Liver (tissue), 9 donors: Measurements from ENCODE around the gene DNAJC22. TPM values are rescaled to one million over a fixed set of nuclear protein-coding genes. Genes with fewer than 3 reads are reported as not detected.
"Not testable (repeated sequence)": the region's sequence is repeated elsewhere in the genome, so short reads cannot be mapped to it uniquely, and the experiment has no call there.

Source experiments
- DNase-seq: peaks from one replicate; pipeline ENCODE4 v3.0.0-alpha.2; 2017; ENCODE audit warnings: low spot score
- H3K27ac ChIP-seq, 2 donors: one replicate each; pipeline ENCODE4 v1.7.0; 2013; ENCODE audit warnings: inconsistent platforms in 2 of 2, low read length in 2 of 2, control low read depth in 1 of 2, low read depth in 1 of 2, mild to moderate bottlenecking in 1 of 2
- H3K27me3 ChIP-seq, 4 donors: one replicate each; pipeline versions ENCODE4 v1.6.1 to v1.7.0; 2013; ENCODE audit warnings: low read length in 3 of 4, inconsistent platforms in 1 of 4, mild to moderate bottlenecking in 1 of 4, moderate library complexity in 1 of 4; ENCODE audit not compliant: control insufficient read depth in 4 of 4, insufficient read depth in 4 of 4
- H3K36me3 ChIP-seq, 4 donors: one replicate each; pipeline versions ENCODE4 v1.6.1 to v1.7.0; 2013; ENCODE audit warnings: low read length in 3 of 4, mild to moderate bottlenecking in 3 of 4, low read depth in 1 of 4, moderate library complexity in 1 of 4; ENCODE audit not compliant: control insufficient read depth in 4 of 4, insufficient read depth in 3 of 4
- H3K4me1 ChIP-seq, 4 donors: one replicate each; pipeline versions ENCODE4 v1.6.1 to v1.7.0; 2013; ENCODE audit warnings: low read length in 3 of 4, mild to moderate bottlenecking in 3 of 4, moderate library complexity in 1 of 4; ENCODE audit not compliant: control insufficient read depth in 4 of 4, insufficient read depth in 4 of 4
- H3K4me3 ChIP-seq, 3 donors: one replicate each; pipeline versions ENCODE4 v1.6.1 to v1.7.0; 2013; ENCODE audit warnings: low read length in 3 of 3, control low read depth in 1 of 3, low read depth in 1 of 3, mild to moderate bottlenecking in 1 of 3
- H3K9ac ChIP-seq, 2 donors: one replicate each; pipeline ENCODE4 v1.7.0; 2013; ENCODE audit warnings: low read length in 2 of 2, mild to moderate bottlenecking in 2 of 2, moderate library complexity in 2 of 2, control low read depth in 1 of 2, low read depth in 1 of 2
- H3K9me3 ChIP-seq, 4 donors: one replicate each; pipeline versions ENCODE4 v1.6.1 to v1.7.0; 2013; ENCODE audit warnings: low read length in 3 of 4; ENCODE audit not compliant: control insufficient read depth in 4 of 4
- EGR1 ChIP-seq, 2 donors: IDR thresholded peaks; 2 replicates each; pipeline ENCODE4 v1.6.1; 2016 to 2018; ENCODE audit warnings: antibody characterized with exemption in 2 of 2, low read depth in 2 of 2
- FOXA1 ChIP-seq: IDR thresholded peaks from 2 replicates; pipeline ENCODE4 v1.6.1; 2016; ENCODE audit warnings: antibody characterized with exemption
- FOXA2 ChIP-seq: IDR thresholded peaks from 2 replicates; pipeline ENCODE4 v1.6.1; 2016; ENCODE audit warnings: antibody characterized with exemption
- GABPA ChIP-seq, 2 donors: IDR thresholded peaks in 1 of 2; conservative IDR thresholded peaks in 1 of 2; 2 replicates each; pipeline ENCODE4 v1.6.1; 2016; ENCODE audit warnings: antibody characterized with exemption in 2 of 2, mild to moderate bottlenecking in 1 of 2, moderate library complexity in 1 of 2
- HNF4A ChIP-seq, 2 donors: conservative IDR thresholded peaks; 2 replicates each; pipeline ENCODE4 v1.6.1; 2016; ENCODE audit warnings: antibody characterized with exemption in 2 of 2, mild to moderate bottlenecking in 2 of 2
- HNF4G ChIP-seq: IDR thresholded peaks from 2 replicates; pipeline ENCODE4 v1.6.1; 2016; ENCODE audit warnings: antibody characterized with exemption
- JUND ChIP-seq, 2 donors: IDR thresholded peaks; 2 replicates each; pipeline ENCODE4 v1.6.1; 2016; ENCODE audit warnings: antibody characterized with exemption in 2 of 2
- RAD21 ChIP-seq, 2 donors: IDR thresholded peaks; 2 replicates each; pipeline ENCODE4 v1.6.1; 2016; ENCODE audit warnings: antibody characterized with exemption in 2 of 2, mild to moderate bottlenecking in 2 of 2
- REST ChIP-seq: IDR thresholded peaks from 2 replicates; pipeline ENCODE4 v1.6.1; 2016; ENCODE audit warnings: antibody characterized with exemption, mild to moderate bottlenecking
- RXRA ChIP-seq, 2 donors: IDR thresholded peaks; 2 replicates each; pipeline ENCODE4 v1.6.1; 2017 to 2018; ENCODE audit warnings: antibody characterized with exemption in 2 of 2, mild to moderate bottlenecking in 1 of 2
- SP1 ChIP-seq: IDR thresholded peaks from 2 replicates; pipeline ENCODE4 v1.6.1; 2018; ENCODE audit warnings: antibody characterized with exemption, mild to moderate bottlenecking
- TAF1 ChIP-seq: conservative IDR thresholded peaks from 2 replicates; pipeline ENCODE4 v1.6.1; 2016; ENCODE audit warnings: antibody characterized with exemption, mild to moderate bottlenecking
- YY1 ChIP-seq: IDR thresholded peaks from 2 replicates; pipeline ENCODE4 v1.6.1; 2016; ENCODE audit warnings: antibody characterized with exemption, mild to moderate bottlenecking
- whole genome bisulfite sequencing: extraction: QIAGEN DNeasy Blood & Tissue Kit; methylation state at CpG from one replicate; pipeline ENCODE4 v1.1.7; 2013; 5-methylcytosine and 5-hydroxymethylcytosine counted together
- polyA plus RNA-seq, 2 donors: library from polyadenylated mRNA; stranded (reverse) in 1 of 2; unstranded in 1 of 2; fragments of 200-250 nt in 1 of 2; fragments of >200 nt in 1 of 2; fragmentation: Nextera tagmentation in 1 of 2; extraction: Ambion mirVana in 1 of 2; gene quantifications; one replicate each; pipeline versions ENCODE4 v1.2.1 to v1.2.3, GENCODE V29; 2013 to 2015
- total RNA-seq, 2 donors: library from RNA; depleted of rRNA; stranded (reverse); fragments of >200 nt; gene quantifications; one replicate each; pipeline ENCODE4 v1.2.3, GENCODE V29; 2014
- TF ChIP-seq, protein P1 (sequence below): fragments of 150-350 bp; IDR thresholded peaks from 2 replicates; pipeline ENCODE4 v1.5.1; 2017; ENCODE audit warnings: improper control_type of control experiment, low read depth, low read length; ENCODE audit not compliant: missing input control
- TF ChIP-seq, protein P2 (sequence below): IDR thresholded peaks from 2 replicates; pipeline ENCODE4 v1.6.1; 2016; ENCODE audit warnings: antibody characterized with exemption
- TF ChIP-seq, protein P3 (sequence below): IDR thresholded peaks from 2 replicates; pipeline ENCODE4 v1.6.1; 2016; ENCODE audit warnings: antibody characterized with exemption
- donor health status: healthy.
- donor health status: healthy.
- donor health status: healthy.
- donor health status: healthy.
- donor health status: healthy.

Gene DNAJC22
- total and polyA plus RNA-seq, 4 donors, result 16.6 to 49.4 (median 28.2) TPM

GRCh38 chr12:49305762-49306510 lies 40.8 kb upstream of the DNAJC22 start (continued):
- TF ChIP-seq, protein P1, sequence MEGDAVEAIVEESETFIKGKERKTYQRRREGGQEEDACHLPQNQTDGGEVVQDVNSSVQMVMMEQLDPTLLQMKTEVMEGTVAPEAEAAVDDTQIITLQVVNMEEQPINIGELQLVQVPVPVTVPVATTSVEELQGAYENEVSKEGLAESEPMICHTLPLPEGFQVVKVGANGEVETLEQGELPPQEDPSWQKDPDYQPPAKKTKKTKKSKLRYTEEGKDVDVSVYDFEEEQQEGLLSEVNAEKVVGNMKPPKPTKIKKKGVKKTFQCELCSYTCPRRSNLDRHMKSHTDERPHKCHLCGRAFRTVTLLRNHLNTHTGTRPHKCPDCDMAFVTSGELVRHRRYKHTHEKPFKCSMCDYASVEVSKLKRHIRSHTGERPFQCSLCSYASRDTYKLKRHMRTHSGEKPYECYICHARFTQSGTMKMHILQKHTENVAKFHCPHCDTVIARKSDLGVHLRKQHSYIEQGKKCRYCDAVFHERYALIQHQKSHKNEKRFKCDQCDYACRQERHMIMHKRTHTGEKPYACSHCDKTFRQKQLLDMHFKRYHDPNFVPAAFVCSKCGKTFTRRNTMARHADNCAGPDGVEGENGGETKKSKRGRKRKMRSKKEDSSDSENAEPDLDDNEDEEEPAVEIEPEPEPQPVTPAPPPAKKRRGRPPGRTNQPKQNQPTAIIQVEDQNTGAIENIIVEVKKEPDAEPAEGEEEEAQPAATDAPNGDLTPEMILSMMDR, result no peak
- no peak for TF ChIP-seq RAD21 (IDR thresholded peaks at IDR 0.05)
- TF ChIP-seq REST, result no peak
- no peak for TF ChIP-seq HNF4A (conservative IDR thresholded peaks at IDR 0.05)
- no peak for TF ChIP-seq RXRA (IDR thresholded peaks at IDR 0.05)
- TF ChIP-seq YY1, result no peak
- no peak for TF ChIP-seq GABPA (IDR thresholded peaks at IDR 0.05 in 1 of 2, conservative IDR thresholded peaks at IDR 0.05 in 1 of 2)

GRCh38 chr12:49309386-49309785 lies 37.3 kb upstream of the DNAJC22 start:
- DNase-seq, result no peak
- Histone ChIP-seq H3K4me1 (no peaks in the 10 kb centered on the region), H3K9me3 (no peaks in the 10 kb centered on the region), H3K4me3 (no peak overlapping the region), H3K9ac (no peak overlapping the region), H3K36me3 (no peaks in the 10 kb centered on the region), H3K27ac (no peak overlapping the region), H3K27me3 (no peaks in the 10 kb centered on the region)
- TF ChIP-seq, protein P2, sequence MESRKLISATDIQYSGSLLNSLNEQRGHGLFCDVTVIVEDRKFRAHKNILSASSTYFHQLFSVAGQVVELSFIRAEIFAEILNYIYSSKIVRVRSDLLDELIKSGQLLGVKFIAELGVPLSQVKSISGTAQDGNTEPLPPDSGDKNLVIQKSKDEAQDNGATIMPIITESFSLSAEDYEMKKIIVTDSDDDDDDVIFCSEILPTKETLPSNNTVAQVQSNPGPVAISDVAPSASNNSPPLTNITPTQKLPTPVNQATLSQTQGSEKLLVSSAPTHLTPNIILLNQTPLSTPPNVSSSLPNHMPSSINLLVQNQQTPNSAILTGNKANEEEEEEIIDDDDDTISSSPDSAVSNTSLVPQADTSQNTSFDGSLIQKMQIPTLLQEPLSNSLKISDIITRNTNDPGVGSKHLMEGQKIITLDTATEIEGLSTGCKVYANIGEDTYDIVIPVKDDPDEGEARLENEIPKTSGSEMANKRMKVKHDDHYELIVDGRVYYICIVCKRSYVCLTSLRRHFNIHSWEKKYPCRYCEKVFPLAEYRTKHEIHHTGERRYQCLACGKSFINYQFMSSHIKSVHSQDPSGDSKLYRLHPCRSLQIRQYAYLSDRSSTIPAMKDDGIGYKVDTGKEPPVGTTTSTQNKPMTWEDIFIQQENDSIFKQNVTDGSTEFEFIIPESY, result no peak
- no peak for TF ChIP-seq TAF1
- no peak for TF ChIP-seq RXRA (IDR thresholded peaks at IDR 0.05)
- TF ChIP-seq, protein P1, result no peak
- TF ChIP-seq, protein P3, sequence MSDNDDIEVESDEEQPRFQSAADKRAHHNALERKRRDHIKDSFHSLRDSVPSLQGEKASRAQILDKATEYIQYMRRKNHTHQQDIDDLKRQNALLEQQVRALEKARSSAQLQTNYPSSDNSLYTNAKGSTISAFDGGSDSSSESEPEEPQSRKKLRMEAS, result no peak
- no peak for TF ChIP-seq YY1
- no peak for TF ChIP-seq REST
- no peak for TF ChIP-seq EGR1 (IDR thresholded peaks at IDR 0.05; ENCODE audit: low read depth in 2 of 2)
- TF ChIP-seq JUND (IDR thresholded peaks at IDR 0.05), result no peak
- TF ChIP-seq HNF4A (conservative IDR thresholded peaks at IDR 0.05), result no peak
- TF ChIP-seq FOXA2, result no peak
- TF ChIP-seq HNF4G, result no peak
- TF ChIP-seq SP1, result no peak
- no peak for TF ChIP-seq GABPA (IDR thresholded peaks at IDR 0.05 in 1 of 2, conservative IDR thresholded peaks at IDR 0.05 in 1 of 2)
- TF ChIP-seq FOXA1, result no peak
- 95% methylated on average over 7 of the region's 7 CpGs for WGBS

GRCh38 chr12:49310451-49311000 lies 36.2 kb upstream of the DNAJC22 start:
- H3K9me3 ChIP-seq, H3K4me1 ChIP-seq, H3K9ac ChIP-seq, DNase-seq, H3K4me3 ChIP-seq, H3K27me3 ChIP-seq, H3K27ac ChIP-seq, H3K36me3 ChIP-seq: not testable (repeated sequence)
- WGBS, result 68% methylated on average over 2 of the region's 3 CpGs
